Calu3 (cell line): ENCODE results near the gene TRIM32. TPM values are rescaled to one million over a fixed set of nuclear protein-coding genes. Genes with fewer than 3 reads are reported as not detected.

Experiments
- BruUV-seq: library from RNA; stranded (reverse); fragments of 400-500 nt; replicated peaks from 2 replicates; lab custom pipeline; 2021; lab: Mats Ljungman, UMichigan
- CTCF ChIA-PET: fragments of 300-600 bp; sonication (Branson Sonifier 250); formaldehyde crosslinking; loops from one replicate; lab custom pipeline; 2022; ENCODE audit warnings: antibody characterized with exemption; lab: Charles Lee
- DNase-seq: peaks from one replicate; pipeline ENCODE4 v3.0.0; 2022
- H3K27ac Mint-ChIP-seq: one replicate; pipeline ENCODE4 v1.8.0; 2022; ENCODE audit warnings: mixed read lengths; ENCODE audit not compliant: unreplicated experiment
- H3K27me3 Mint-ChIP-seq: one replicate; pipeline ENCODE4 v1.8.0; 2022; ENCODE audit warnings: mixed read lengths; ENCODE audit not compliant: unreplicated experiment
- H3K36me3 Mint-ChIP-seq: one replicate; pipeline ENCODE4 v1.8.0; 2022; ENCODE audit warnings: mild to moderate bottlenecking, moderate library complexity, mixed read lengths; ENCODE audit not compliant: insufficient read depth, unreplicated experiment
- H3K4me1 Mint-ChIP-seq: one replicate; pipeline ENCODE4 v1.8.0; 2022; ENCODE audit warnings: mild to moderate bottlenecking, low read depth, mixed read lengths; ENCODE audit not compliant: unreplicated experiment
- H3K4me3 Mint-ChIP-seq: one replicate; pipeline ENCODE4 v1.8.0; 2022; ENCODE audit warnings: mild to moderate bottlenecking, low read depth, moderate library complexity, mixed read lengths; ENCODE audit not compliant: unreplicated experiment
- H3K9me3 Mint-ChIP-seq: one replicate; pipeline ENCODE4 v1.8.0; 2022; ENCODE audit warnings: low read depth, mixed read lengths; ENCODE audit not compliant: unreplicated experiment
- CTCF ChIP-seq: fragments of 200-600 bp; IDR thresholded peaks from one replicate; pipeline ENCODE4 v1.8.0; 2022; ENCODE audit warnings: antibody characterized with exemption; ENCODE audit not compliant: unreplicated experiment
- intact Hi-C: fragments of 100-400 bp; cut with micrococcal nuclease; formaldehyde crosslinking; loops from one replicate; pipeline ENCODE4 v1.10.0; 2022; ENCODE audit not compliant: unreplicated experiment
- total RNA-seq: library from RNA; stranded (reverse); gene quantifications from 2 replicates; pipeline ENCODE4 v1.2.3, GENCODE V29; 2022

The TRIM32 gene
- total RNA-seq, 1 experiment from 2014 or later = 9.3 TPM

DNA sequence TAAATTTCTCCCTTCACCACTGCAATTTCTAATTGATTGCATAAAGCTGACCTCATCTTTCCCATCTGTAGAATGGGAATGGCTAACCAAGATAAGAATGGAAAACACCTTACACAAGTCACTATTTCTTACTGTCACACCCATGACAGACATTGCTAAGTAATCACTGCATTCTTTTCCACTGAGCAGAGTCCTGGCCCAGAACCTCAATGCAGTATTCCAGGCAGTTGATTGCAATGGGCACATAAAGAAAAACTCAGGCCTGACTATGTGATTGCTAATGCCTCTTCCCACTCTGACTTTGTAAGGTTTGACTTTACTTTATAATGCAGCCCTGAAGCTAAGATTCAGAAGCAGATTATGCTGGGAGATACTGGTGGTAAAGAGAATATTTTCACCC, 29.3 kb downstream of the TRIM32 start:
- CTCF ChIA-PET = no interaction called here
- intact Hi-C loops = no loop called here
- H3K9me3 Mint-ChIP-seq = no peaks in the 10 kb centered on the region
- BruUV-seq = no TSS peak
- no peaks in the 10 kb centered on the region for H3K4me1 Mint-ChIP-seq
- no peak for TF ChIP-seq CTCF
- no peaks in the 10 kb centered on the region for H3K36me3 Mint-ChIP-seq
- no peak for DNase-seq
- H3K27ac Mint-ChIP-seq = no peak overlapping the region
- H3K4me3 Mint-ChIP-seq = no peak overlapping the region
- H3K27me3 Mint-ChIP-seq = no peaks in the 10 kb centered on the region

GRCh38 chr9:116717150-116717549, 30.0 kb downstream of the TRIM32 start:
- Mint-ChIP-seq H3K4me1 (no peaks in the 10 kb centered on the region), H3K9me3 (no peaks in the 10 kb centered on the region), H3K27ac (no peak overlapping the region), H3K36me3 (no peaks in the 10 kb centered on the region), H3K4me3 (no peak overlapping the region), H3K27me3 (no peaks in the 10 kb centered on the region)
- BruUV-seq = no TSS peak
- CTCF ChIA-PET = no interaction called here
- intact Hi-C loops = no loop called here
- no peak for DNase-seq
- no peak for TF ChIP-seq CTCF

- Mint-ChIP-seq H3K4me1 (no peaks in the 10 kb centered on the region), H3K27ac (no peak overlapping the region), H3K9me3 (no peaks in the 10 kb centered on the region), H3K4me3 (no peak overlapping the region), H3K27me3 (no peaks in the 10 kb centered on the region), H3K36me3 (no peaks in the 10 kb centered on the region)
- DNase-seq = no peak
- no TSS peak for BruUV-seq
- no peak for TF ChIP-seq CTCF
- intact Hi-C loops = no loop called here
- CTCF ChIA-PET = no interaction called here
Observed at GRCh38 chr9:116718111-116718510, 31.0 kb downstream of the TRIM32 start.

- CTCF ChIA-PET = no interaction called here
- no peak overlapping the region for H3K27ac Mint-ChIP-seq
- TF ChIP-seq CTCF = no peak
Observed at GRCh38 chr9:116720111-116720510, 33.0 kb downstream of the TRIM32 start.

More at GRCh38 chr9:116720111-116720510, 33.0 kb downstream of the TRIM32 start:
- DNase-seq = no peak
- intact Hi-C loops = no loop called here
- Mint-ChIP-seq H3K9me3 (no peaks in the 10 kb centered on the region), H3K4me1 (no peaks in the 10 kb centered on the region), H3K4me3 (no peak overlapping the region), H3K27me3 (no peaks in the 10 kb centered on the region), H3K36me3 (no peaks in the 10 kb centered on the region)
- no TSS peak for BruUV-seq
